ENCODE measurements around the gene SUCLA2. TPM values are rescaled to one million over a fixed set of nuclear protein-coding genes. Genes with fewer than 3 reads are reported as not detected.

SUCLA2 gene
- polyA plus RNA-seq, 1 donor from 2014 or later, result 137 TPM

GRCh38 chr13:48038761-48039160, 37.7 kb upstream of the SUCLA2 start:
- Histone ChIP-seq H3K9me2 (ENCODE audit: insufficient read depth, low read length) (no peaks in the 10 kb centered on the region), H2AFZ (ENCODE audit: low read depth, low read length) (peak overlapping the region; percentile 62), H3K27me3 (ENCODE audit: insufficient read depth, low read depth, low read length) (no peaks in the 10 kb centered on the region), H3K4me2 (ENCODE audit: low read length) (no peak overlapping the region), H3K79me2 (replicated peaks; ENCODE audit: insufficient read depth, low read length) (peaks cover 5% of the 10 kb centered on the region), H3K4me3 (ENCODE audit: low read length) (peak overlapping the region; percentile 80), H4K20me1 (ENCODE audit: insufficient read depth) (no peaks in the 10 kb centered on the region), H3K9ac (ENCODE audit: low read length) (no peak overlapping the region), H3K27ac (ENCODE audit: low read length) (peak overlapping the region; percentile 94), H3K36me3 (ENCODE audit: insufficient read depth, low read length) (no peaks in the 10 kb centered on the region), H3K9me3 (ENCODE audit: low read length) (no peaks in the 10 kb centered on the region), H3F3A (ENCODE audit: insufficient read depth, low read length, poor library complexity, severe bottlenecking) (peaks cover 3% of the 10 kb centered on the region)
- TF ChIP-seq TAF1 (IDR thresholded peaks at IDR 0.05; ENCODE audit: low read depth), result no peak
- TF ChIP-seq REST (IDR thresholded peaks at IDR 0.05; ENCODE audit: borderline replicate concordance), result no peak
- no peak for TF ChIP-seq EP300 (conservative IDR thresholded peaks at IDR 0.05; ENCODE audit: poor library complexity, severe bottlenecking)
- no peak for TF ChIP-seq RAD21 (conservative IDR thresholded peaks at IDR 0.05)
- TF ChIP-seq SMC3 (conservative IDR thresholded peaks at IDR 0.05; ENCODE audit: poor library complexity), result no peak
- no peak for TF ChIP-seq POLR2AphosphoS5 (IDR thresholded peaks at IDR 0.05)
- no peak for TF ChIP-seq EZH2 (IDR thresholded peaks at IDR 0.05; ENCODE audit: borderline replicate concordance, insufficient read depth, low read length, poor library complexity, severe bottlenecking)
- no peak for TF ChIP-seq CTCF (IDR thresholded peaks at IDR 0.05; ENCODE audit: poor library complexity, severe bottlenecking)

GRCh38 chr13:48037346-48038173, 36.5 kb upstream of the SUCLA2 start, which contains the start of gene NUDT15:
NUDT15 (plus strand) TSS chr13:48037726; CDS start chr13:48037747, 21 bp downstream.
- Histone ChIP-seq H3K9me3 (ENCODE audit: low read length) (no peaks in the 10 kb centered on the region), H2AFZ (ENCODE audit: low read depth, low read length) (peak within 1 kb of the TSS; percentile 62), H3F3A (ENCODE audit: insufficient read depth, low read length, poor library complexity, severe bottlenecking) (peaks cover 3% of the 10 kb centered on the region), H3K9me2 (ENCODE audit: insufficient read depth, low read length) (no peaks in the 10 kb centered on the region), H3K79me2 (replicated peaks; ENCODE audit: insufficient read depth, low read length) (peaks cover 5% of the 10 kb centered on the region), H3K4me3 (ENCODE audit: low read length) (peak within 1 kb of the TSS; percentile 80), H3K27me3 (ENCODE audit: insufficient read depth, low read depth, low read length) (no peaks in the 10 kb centered on the region), H3K27ac (ENCODE audit: low read length) (peak within 1 kb of the TSS; percentile 94), H3K4me2 (ENCODE audit: low read length) (peak within 1 kb of the TSS; percentile 98), H4K20me1 (ENCODE audit: insufficient read depth) (no peaks in the 10 kb centered on the region), H3K9ac (ENCODE audit: low read length) (peak within 1 kb of the TSS; percentile 83), H3K36me3 (ENCODE audit: insufficient read depth, low read length) (no peaks in the 10 kb centered on the region)
- TF ChIP-seq POLR2AphosphoS5 (IDR thresholded peaks at IDR 0.05) (peak; percentile 84), CTCF (IDR thresholded peaks at IDR 0.05; ENCODE audit: poor library complexity, severe bottlenecking) (peak; percentile 100), EP300 (conservative IDR thresholded peaks at IDR 0.05; ENCODE audit: poor library complexity, severe bottlenecking) (peak; percentile 85), SMC3 (conservative IDR thresholded peaks at IDR 0.05; ENCODE audit: poor library complexity) (peak; percentile 88), RAD21 (conservative IDR thresholded peaks at IDR 0.05) (peak; percentile 74), REST (IDR thresholded peaks at IDR 0.05; ENCODE audit: borderline replicate concordance) (no peak), EZH2 (IDR thresholded peaks at IDR 0.05; ENCODE audit: borderline replicate concordance, insufficient read depth, low read length, poor library complexity, severe bottlenecking) (no peak), TAF1 (IDR thresholded peaks at IDR 0.05; ENCODE audit: low read depth) (peak; percentile 83), MXI1 (conservative IDR thresholded peaks at IDR 0.05; ENCODE audit: poor library complexity, severe bottlenecking) (peak; percentile 100)
